GM19239 (cell line): ENCODE measurements around the gene SPOUT1.
A peak's percentile ranks its signal among the peaks of the same experiment; 100 is the strongest.
"Not testable (repeated sequence)": the region's sequence is repeated elsewhere in the genome, so short reads cannot be mapped to it uniquely, and the experiment has no call there.

Experiments used
- DNase-seq: peaks from one replicate; pipeline ENCODE4 v3.0.0; 2011; ENCODE audit warnings: low spot score; ENCODE audit not compliant: insufficient read length
- FAIRE-seq: peaks from 2 replicates; lab custom pipeline; 2011; peaks lifted over from hg19 to GRCh38; lab: Jason Lieb, UNC

Gene SPOUT1

GRCh38 chr9:128818099-128818838, 11.3 kb downstream of the SPOUT1 start, which contains the start of gene ENDOG:
Gene ENDOG (plus strand): TSS chr9:128818500. CDS start chr9:128818685, 185 bp downstream.
- FAIRE-seq, result peak; percentile 99
- peak; percentile 100 for DNase-seq

GRCh38 chr9:128810873-128811272, 18.7 kb downstream of the SPOUT1 start:
- FAIRE-seq (no peak), DNase-seq (no peak)

GRCh38 chr9:128809831-128810230, 19.8 kb downstream of the SPOUT1 start:
- DNase-seq, result no peak
- no peak for FAIRE-seq

GRCh38 chr9:128809036-128809599, 20.5 kb downstream of the SPOUT1 start:
- DNase-seq (no peak), FAIRE-seq (no peak)

GRCh38 chr9:128808543-128808942, 21.1 kb downstream of the SPOUT1 start:
- no peak for DNase-seq
- FAIRE-seq, result no peak

- FAIRE-seq (no peak), DNase-seq (no peak)
Observed at GRCh38 chr9:128807827-128808226, 21.8 kb downstream of the SPOUT1 start.

GRCh38 chr9:128805661-128806060, 23.9 kb downstream of the SPOUT1 start:
- FAIRE-seq (no peak), DNase-seq (no peak)

- DNase-seq (no peak), FAIRE-seq (no peak)
Observed at GRCh38 chr9:128802482-128802881, 27.1 kb downstream of the SPOUT1 start.

- FAIRE-seq, result no peak
- no peak for DNase-seq
Observed at GRCh38 chr9:128800061-128800460, 29.5 kb downstream of the SPOUT1 start.

- no peak for DNase-seq
- FAIRE-seq, result no peak
Observed at GRCh38 chr9:128798896-128799295, 30.7 kb downstream of the SPOUT1 start.

- not testable (repeated sequence) for FAIRE-seq, DNase-seq
Observed at GRCh38 chr9:128794961-128795360, 34.6 kb downstream of the SPOUT1 start.

GRCh38 chr9:128792978-128793686, 36.5 kb downstream of the SPOUT1 start:
- FAIRE-seq (no peak), DNase-seq (no peak)

- DNase-seq, result no peak
- FAIRE-seq, result no peak
Observed at GRCh38 chr9:128792134-128792533, 37.5 kb downstream of the SPOUT1 start.

GRCh38 chr9:128790536-128790935, 39.1 kb downstream of the SPOUT1 start:
- no peak for DNase-seq
- no peak for FAIRE-seq

- DNase-seq (no peak), FAIRE-seq (no peak)
Observed at GRCh38 chr9:128788445-128788844, 41.1 kb downstream of the SPOUT1 start.

- no peak for DNase-seq
- peak; percentile 21 for FAIRE-seq
Observed at GRCh38 chr9:128787659-128788058, 41.9 kb downstream of the SPOUT1 start.

GRCh38 chr9:128786681-128787601, 42.7 kb downstream of the SPOUT1 start, which contains the start of gene TBC1D13:
Gene TBC1D13 (plus strand): TSS chr9:128787253. CDS start chr9:128787354, 101 bp downstream.
- peak; percentile 95 for DNase-seq
- FAIRE-seq, result peak; percentile 63

- FAIRE-seq (no peak), DNase-seq (no peak)
Observed at GRCh38 chr9:128785427-128785826, 44.2 kb downstream of the SPOUT1 start.

- FAIRE-seq, result no peak
- no peak for DNase-seq
Observed at GRCh38 chr9:128782669-128783068, 46.9 kb downstream of the SPOUT1 start.
